ENCODE measurements around the gene ALPL. TPM values are rescaled to one million over a fixed set of nuclear protein-coding genes. Genes with fewer than 3 reads are reported as not detected.

The ALPL gene
- total and polyA plus RNA-seq, 9 donors, result 1.2 to 9.2 (median 3.8) TPM

DNA sequence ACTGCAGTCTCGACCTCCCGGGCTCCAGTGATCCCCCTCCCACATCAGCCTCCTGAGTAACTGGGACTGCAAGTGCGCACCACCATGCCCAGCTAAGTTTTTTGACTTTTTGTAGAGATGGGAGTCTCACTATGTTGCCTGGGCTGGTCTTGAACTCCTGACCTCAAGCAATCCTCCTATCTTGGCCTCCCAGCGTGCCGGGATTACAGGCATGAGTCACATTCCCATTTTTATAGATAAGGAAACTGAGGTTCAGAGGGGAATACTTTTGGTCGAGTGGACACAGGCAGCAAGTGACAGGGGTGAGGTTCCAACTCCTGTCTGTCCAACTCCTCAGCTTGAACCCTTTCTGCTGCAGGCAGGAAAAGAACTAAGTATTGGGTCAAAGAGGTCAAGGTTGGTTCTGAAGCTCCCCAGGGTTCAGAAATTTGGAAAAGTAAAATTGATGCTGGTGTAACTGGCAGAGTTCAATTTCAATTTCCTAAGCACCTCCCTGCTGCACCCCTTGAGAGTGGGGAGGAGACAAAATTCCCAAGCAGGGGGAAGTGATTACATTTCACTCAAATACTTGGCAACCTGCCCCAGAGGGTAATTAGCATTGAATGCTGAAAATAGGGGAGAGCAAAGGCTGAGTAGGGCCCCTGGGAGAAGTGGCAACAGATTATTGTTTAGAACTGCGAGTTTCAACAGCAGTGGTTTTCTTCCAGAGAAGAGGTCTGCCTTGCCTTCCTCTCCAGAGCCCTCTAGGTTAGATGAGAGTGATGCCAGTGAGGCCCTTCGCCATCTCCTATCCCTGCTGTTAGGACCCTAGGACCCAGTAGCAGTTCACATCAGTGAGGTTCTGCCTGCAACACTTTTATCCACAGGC, 17.5 kb upstream of the ALPL start:
- Histone ChIP-seq H3K27me3 (no peaks in the 10 kb centered on the region), H3K4me1 (ENCODE audit: insufficient read depth) (no peaks in the 10 kb centered on the region), H3K9me3 (no peaks in the 10 kb centered on the region), H3K27ac (no peak overlapping the region), H3K36me3 (no peaks in the 10 kb centered on the region), H3K4me3 (no peak overlapping the region)
- no peak for TF ChIP-seq EP300 (IDR thresholded peaks at IDR 0.05)
- no peak for TF ChIP-seq POLR2A (IDR thresholded peaks at IDR 0.05)
- TF ChIP-seq, protein P1, sequence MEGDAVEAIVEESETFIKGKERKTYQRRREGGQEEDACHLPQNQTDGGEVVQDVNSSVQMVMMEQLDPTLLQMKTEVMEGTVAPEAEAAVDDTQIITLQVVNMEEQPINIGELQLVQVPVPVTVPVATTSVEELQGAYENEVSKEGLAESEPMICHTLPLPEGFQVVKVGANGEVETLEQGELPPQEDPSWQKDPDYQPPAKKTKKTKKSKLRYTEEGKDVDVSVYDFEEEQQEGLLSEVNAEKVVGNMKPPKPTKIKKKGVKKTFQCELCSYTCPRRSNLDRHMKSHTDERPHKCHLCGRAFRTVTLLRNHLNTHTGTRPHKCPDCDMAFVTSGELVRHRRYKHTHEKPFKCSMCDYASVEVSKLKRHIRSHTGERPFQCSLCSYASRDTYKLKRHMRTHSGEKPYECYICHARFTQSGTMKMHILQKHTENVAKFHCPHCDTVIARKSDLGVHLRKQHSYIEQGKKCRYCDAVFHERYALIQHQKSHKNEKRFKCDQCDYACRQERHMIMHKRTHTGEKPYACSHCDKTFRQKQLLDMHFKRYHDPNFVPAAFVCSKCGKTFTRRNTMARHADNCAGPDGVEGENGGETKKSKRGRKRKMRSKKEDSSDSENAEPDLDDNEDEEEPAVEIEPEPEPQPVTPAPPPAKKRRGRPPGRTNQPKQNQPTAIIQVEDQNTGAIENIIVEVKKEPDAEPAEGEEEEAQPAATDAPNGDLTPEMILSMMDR (IDR thresholded peaks at IDR 0.05), result no peak
- intact Hi-C loops (cut with DNase I), result no loop called here
- no peak for DNase-seq
- 36 to 47% (median 42%) methylated on average over 8 of the region's 8 CpGs for WGBS, 3 donors

DNA sequence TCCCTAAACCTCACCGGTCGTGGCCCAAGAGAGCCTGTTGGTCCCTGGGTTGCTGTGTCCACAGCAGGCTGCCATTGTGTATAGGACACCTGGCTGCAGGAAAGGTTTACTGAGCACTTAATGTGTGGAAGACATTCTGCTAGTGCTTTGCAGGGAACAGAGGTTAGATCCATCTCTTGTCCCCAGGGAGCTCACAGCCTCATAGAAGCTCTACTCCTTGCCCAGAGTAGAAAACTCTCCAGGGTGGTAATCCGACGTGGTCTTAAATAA, 16.9 kb upstream of the ALPL start:
- WGBS, 3 donors, result 61 to 72% (median 61%) methylated on average over 4 of the region's 4 CpGs
- Histone ChIP-seq H3K36me3 (no peaks in the 10 kb centered on the region), H3K27me3 (no peaks in the 10 kb centered on the region), H3K4me3 (no peak overlapping the region), H3K4me1 (ENCODE audit: insufficient read depth) (no peaks in the 10 kb centered on the region), H3K9me3 (no peaks in the 10 kb centered on the region), H3K27ac (no peak overlapping the region)
- no peak for TF ChIP-seq EP300 (IDR thresholded peaks at IDR 0.05)
- no peak for TF ChIP-seq POLR2A (IDR thresholded peaks at IDR 0.05)
- TF ChIP-seq, protein P1 (IDR thresholded peaks at IDR 0.05), result no peak
- intact Hi-C loops (cut with DNase I), result no loop called here
- DNase-seq, result no peak

DNA sequence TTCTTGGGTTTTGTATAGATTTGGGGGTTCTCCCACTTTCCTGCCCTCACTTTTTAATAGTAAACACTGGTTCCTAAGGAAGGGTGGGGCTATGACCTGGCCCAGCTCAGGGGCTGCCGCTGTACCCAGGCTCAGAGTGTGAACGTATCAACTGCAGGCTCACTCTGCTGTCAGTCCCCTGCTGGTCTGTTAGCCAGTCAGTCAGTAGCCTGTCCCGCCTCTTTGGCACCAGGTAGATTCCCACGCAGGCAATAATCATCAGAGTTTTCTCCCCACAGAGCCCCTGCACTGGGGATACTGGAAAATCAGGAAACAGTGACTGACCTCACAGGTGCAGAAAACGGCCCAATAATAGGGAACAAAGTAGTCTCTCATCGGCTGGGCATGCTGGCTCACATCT, 15.0 kb upstream of the ALPL start:
- Histone ChIP-seq H3K9me3 (no peaks in the 10 kb centered on the region), H3K4me1 (ENCODE audit: insufficient read depth) (no peaks in the 10 kb centered on the region), H3K27ac (no peak overlapping the region), H3K27me3 (no peaks in the 10 kb centered on the region), H3K36me3 (no peaks in the 10 kb centered on the region), H3K4me3 (no peak overlapping the region)
- WGBS, 3 donors, result 78 to 83% (median 79%) methylated on average over 6 of the region's 6 CpGs
- intact Hi-C loops (cut with DNase I), result no loop called here
- no peak for TF ChIP-seq POLR2A (IDR thresholded peaks at IDR 0.05)
- TF ChIP-seq, protein P1 (IDR thresholded peaks at IDR 0.05), result no peak
- TF ChIP-seq EP300 (IDR thresholded peaks at IDR 0.05), result no peak
- no peak for DNase-seq

DNA sequence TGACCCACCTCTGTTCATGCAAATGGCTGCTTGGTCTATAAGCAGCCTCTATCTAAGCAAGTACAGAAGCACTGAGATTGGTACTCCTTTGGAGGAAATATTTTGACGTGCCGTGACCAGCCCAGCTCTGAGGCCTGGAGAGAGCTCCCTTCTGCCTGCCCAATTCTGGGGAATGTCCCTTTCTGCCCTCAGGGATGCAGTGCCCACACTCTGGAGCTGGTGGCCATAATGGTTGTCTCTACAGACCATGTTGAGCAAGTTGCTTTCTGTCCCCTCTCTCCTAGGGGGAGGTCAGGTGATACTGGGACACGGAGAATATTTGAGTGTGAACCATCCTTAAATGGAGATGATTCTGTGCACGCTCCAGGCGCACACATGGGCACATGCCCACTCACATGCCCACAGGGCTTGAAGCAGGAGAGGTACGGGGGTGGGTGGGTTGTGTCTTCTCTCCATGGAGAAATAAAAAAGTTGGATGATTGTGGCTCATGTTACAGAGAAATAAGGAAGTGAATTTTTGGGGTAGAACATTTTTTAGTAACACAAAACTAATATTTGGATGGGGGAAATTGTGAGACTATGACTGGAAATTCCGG, 13.9 kb upstream of the ALPL start:
- Histone ChIP-seq H3K9me3 (no peaks in the 10 kb centered on the region), H3K27me3 (no peaks in the 10 kb centered on the region), H3K4me3 (no peak overlapping the region), H3K27ac (no peak overlapping the region), H3K36me3 (no peaks in the 10 kb centered on the region), H3K4me1 (ENCODE audit: insufficient read depth) (no peaks in the 10 kb centered on the region)
- intact Hi-C loops (cut with DNase I), result no loop called here
- TF ChIP-seq EP300 (IDR thresholded peaks at IDR 0.05), result no peak
- TF ChIP-seq POLR2A (IDR thresholded peaks at IDR 0.05), result no peak
- TF ChIP-seq, protein P1 (IDR thresholded peaks at IDR 0.05), result no peak
- DNase-seq, result no peak
- 87 to 90% (median 88%) methylated on average over 7 of the region's 7 CpGs for WGBS, 3 donors

Data from ovary (tissue), 9 donors.